Activated naive CD4-positive, alpha-beta T cell treated with anti-CD3 and anti-CD28 coated beads for 36 hours (primary cell): ENCODE results near the gene ACTG1. TPM values are rescaled to one million over a fixed set of nuclear protein-coding genes. Genes with fewer than 3 reads are reported as not detected.

Source experiments
- CTCF ChIA-PET: fragments of 350-600 bp; sonication (Branson Sonifier 250); formaldehyde crosslinking; loops from one replicate; lab custom pipeline; 2021; ENCODE audit warnings: antibody characterized with exemption; lab: Charles Lee
- DNase-seq: peaks from one replicate; pipeline ENCODE4 v3.0.0-alpha.2; 2020
- H3K27ac Mint-ChIP-seq: one replicate; pipeline ENCODE4 v1.8.0; 2021; ENCODE audit warnings: mild to moderate bottlenecking, mixed read lengths
- H3K27me3 Mint-ChIP-seq: one replicate; pipeline ENCODE4 v1.8.0; 2021; ENCODE audit warnings: low read depth, mixed read lengths
- H3K36me3 Mint-ChIP-seq: one replicate; pipeline ENCODE4 v1.8.0; 2021; ENCODE audit warnings: low read depth, mixed read lengths
- H3K4me1 Mint-ChIP-seq: one replicate; pipeline ENCODE4 v1.8.0; 2021; ENCODE audit warnings: low read depth, mixed read lengths
- H3K4me3 Mint-ChIP-seq: one replicate; pipeline ENCODE4 v1.8.0; 2021; ENCODE audit warnings: mild to moderate bottlenecking, moderate library complexity, mixed read lengths
- H3K9me3 Mint-ChIP-seq: one replicate; pipeline ENCODE4 v1.8.0; 2021; ENCODE audit warnings: mixed read lengths
- intact Hi-C: fragments of 100-400 bp; cut with micrococcal nuclease; formaldehyde crosslinking; loops from one replicate; pipeline ENCODE4 v1.15.1; 2023
- total RNA-seq, 2 experiments: library from RNA; stranded (reverse); gene quantifications; one replicate each; pipeline ENCODE4 v1.2.3, GENCODE V29; 2021

The ACTG1 gene
- total RNA-seq, 2 experiments from 2014 or later, result 2,881 to 2,925 TPM

DNA sequence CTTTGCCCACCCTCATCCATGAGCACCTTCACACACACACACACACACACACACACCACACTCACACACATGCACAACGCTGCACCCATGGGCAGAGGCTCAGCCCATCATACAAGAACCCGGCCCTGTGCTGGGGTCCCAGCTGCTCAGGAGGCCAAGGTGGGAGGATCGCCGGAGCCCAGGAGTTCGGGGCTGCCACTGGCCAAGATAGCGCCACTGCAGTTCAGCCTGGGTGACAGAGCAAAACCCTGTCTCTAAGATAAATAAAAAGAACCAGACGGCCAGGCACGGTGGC is 12.2 kb upstream of the ACTG1 start:
- no peaks in the 10 kb centered on the region for H3K36me3 Mint-ChIP-seq
- intact Hi-C loops, result no loop called here
- no peaks in the 10 kb centered on the region for H3K4me1 Mint-ChIP-seq
- CTCF ChIA-PET, result no interaction called here
- no peaks in the 10 kb centered on the region for H3K9me3 Mint-ChIP-seq
- H3K27me3 Mint-ChIP-seq, result no peaks in the 10 kb centered on the region
- no peak for DNase-seq
- H3K27ac Mint-ChIP-seq, result no peak overlapping the region
- H3K4me3 Mint-ChIP-seq, result no peak overlapping the region

DNA sequence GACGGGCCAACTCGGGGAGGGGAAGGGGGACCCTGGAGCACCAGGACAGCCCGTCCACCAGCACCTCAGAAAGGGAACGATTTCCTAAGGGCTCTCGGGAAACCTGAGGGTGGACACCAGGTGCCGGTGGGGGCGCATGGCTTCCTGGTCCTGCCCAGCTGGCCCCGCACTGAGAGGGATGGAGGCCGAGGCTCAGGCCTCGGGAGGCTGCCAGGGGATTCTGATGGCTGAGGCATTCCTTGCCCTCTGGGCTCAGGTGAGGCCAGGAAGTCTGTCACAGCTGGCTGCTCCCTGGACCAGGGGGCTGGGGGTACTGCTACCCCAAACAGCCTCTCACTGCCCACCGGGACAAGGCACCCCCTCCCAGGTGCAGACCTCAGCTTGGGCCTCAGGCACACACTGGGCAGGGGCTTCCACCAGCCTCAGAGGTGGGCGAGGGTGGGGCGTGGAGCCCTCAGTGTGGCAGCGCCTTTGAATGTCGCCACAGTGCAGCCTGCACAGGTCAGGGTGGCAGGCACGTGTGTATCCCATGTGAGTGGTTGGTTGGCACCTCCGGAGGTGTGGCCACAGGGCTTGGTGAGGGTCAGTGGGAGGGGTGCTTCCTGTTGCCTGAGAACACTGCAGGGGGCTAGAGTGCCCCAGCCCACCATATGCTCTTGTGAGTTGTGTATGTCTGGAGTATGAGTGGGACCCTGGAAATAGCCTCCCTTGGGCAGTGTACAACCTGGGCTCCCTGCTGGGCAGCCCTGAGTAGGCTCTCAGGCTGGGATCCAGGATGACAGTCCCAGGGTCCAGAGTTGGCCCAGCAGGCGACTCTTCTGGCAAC is 11.7 kb upstream of the ACTG1 start:
- Mint-ChIP-seq H3K27ac (no peak overlapping the region), H3K4me1 (no peaks in the 10 kb centered on the region), H3K9me3 (no peaks in the 10 kb centered on the region), H3K36me3 (no peaks in the 10 kb centered on the region), H3K4me3 (no peak overlapping the region), H3K27me3 (no peaks in the 10 kb centered on the region)
- CTCF ChIA-PET, result no interaction called here
- intact Hi-C loops, result no loop called here
- DNase-seq, result no peak

- Mint-ChIP-seq H3K27ac (no peak overlapping the region), H3K9me3 (no peaks in the 10 kb centered on the region), H3K4me1 (no peaks in the 10 kb centered on the region), H3K36me3 (no peaks in the 10 kb centered on the region), H3K4me3 (no peak overlapping the region), H3K27me3 (no peaks in the 10 kb centered on the region)
- no peak for DNase-seq
- CTCF ChIA-PET, result no interaction called here
- intact Hi-C loops, result no loop called here
Observed at GRCh38 chr17:81523402-81524038, 10.9 kb upstream of the ACTG1 start.

GRCh38 chr17:81522491-81523401 is 10.1 kb upstream of the ACTG1 start:
- intact Hi-C loops, result no loop called here
- peaks cover 3% of the 10 kb centered on the region for H3K4me1 Mint-ChIP-seq
- H3K36me3 Mint-ChIP-seq, result no peaks in the 10 kb centered on the region
- no peak overlapping the region for H3K4me3 Mint-ChIP-seq
- H3K9me3 Mint-ChIP-seq, result no peaks in the 10 kb centered on the region
- CTCF ChIA-PET, result interaction anchor here (1.1 kb wide), 1 partner anchor 78 kb away, joined by 4 read pairs; no protein-coding TSS in a partner anchor
- DNase-seq, result no peak
- no peak overlapping the region for H3K27ac Mint-ChIP-seq
- no peaks in the 10 kb centered on the region for H3K27me3 Mint-ChIP-seq

DNA sequence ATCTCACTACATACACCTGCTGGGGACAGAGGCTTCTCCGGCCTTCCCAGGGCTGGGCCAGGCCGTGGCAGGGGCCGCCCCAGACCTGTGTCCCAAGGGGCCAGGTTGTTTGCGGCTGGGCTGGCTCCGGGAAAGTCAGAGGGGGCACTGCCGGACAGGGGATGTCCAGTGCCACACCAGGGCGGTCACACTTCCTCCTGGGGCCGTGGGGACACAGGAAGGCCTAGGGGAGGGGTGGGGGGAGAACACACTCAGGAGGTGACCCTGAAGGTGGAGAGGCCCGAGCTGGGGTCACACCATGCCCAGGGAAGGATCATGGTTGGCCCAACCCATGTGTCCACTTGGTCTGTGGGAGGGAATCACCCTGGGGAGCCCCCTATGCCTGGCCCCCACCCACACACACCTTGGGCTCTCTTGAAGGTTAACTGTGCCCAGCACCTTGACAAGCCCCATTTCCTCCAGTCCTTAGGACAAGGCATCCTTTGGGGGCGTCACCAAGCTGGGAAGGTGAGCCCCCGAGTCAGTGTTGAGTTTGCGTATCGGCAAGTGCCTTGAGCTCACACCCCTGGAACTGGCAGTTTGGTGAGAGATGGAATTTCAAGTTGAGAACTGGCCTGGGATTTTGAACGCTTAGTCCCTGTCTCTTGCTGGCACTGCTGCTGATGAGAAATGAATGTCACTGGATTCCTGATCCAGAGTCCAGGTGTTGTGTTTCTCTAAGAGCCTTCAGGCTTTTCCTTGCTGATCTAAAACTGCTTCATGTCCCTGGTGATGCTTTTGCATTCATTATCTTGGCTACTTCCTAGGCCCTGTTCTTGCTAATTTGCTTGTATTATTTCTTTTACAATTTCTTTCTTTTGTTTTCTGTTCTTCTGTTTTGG is 7.7 kb upstream of the ACTG1 start:
- no peaks in the 10 kb centered on the region for H3K36me3 Mint-ChIP-seq
- no peak for DNase-seq
- no peaks in the 10 kb centered on the region for H3K27me3 Mint-ChIP-seq
- CTCF ChIA-PET, result interaction anchor here (0.6 to 2.0 kb wide), 2 partner anchors 32 to 349 kb away, joined by 3 to 7 read pairs; partner anchors contain the start of gene FAAP100
- no peaks in the 10 kb centered on the region for H3K9me3 Mint-ChIP-seq
- peak overlapping the region; percentile 9 for H3K4me3 Mint-ChIP-seq
- H3K27ac Mint-ChIP-seq, result no peak overlapping the region
- intact Hi-C loops, result no loop called here
- peaks cover 18% of the 10 kb centered on the region for H3K4me1 Mint-ChIP-seq

- DNase-seq, result peak; percentile 73
- no peaks in the 10 kb centered on the region for H3K36me3 Mint-ChIP-seq
- H3K27ac Mint-ChIP-seq, result no peak overlapping the region
- no peaks in the 10 kb centered on the region for H3K9me3 Mint-ChIP-seq
- no peaks in the 10 kb centered on the region for H3K27me3 Mint-ChIP-seq
- peak overlapping the region; percentile 9 for H3K4me3 Mint-ChIP-seq
- CTCF ChIA-PET, result interaction anchor here (0.6 to 2.0 kb wide), 7 partner anchors 19 to 974 kb away, joined by 3 to 7 read pairs (median 4); partner anchors contain the start of gene FAAP100
- H3K4me1 Mint-ChIP-seq, result peaks cover 18% of the 10 kb centered on the region
- intact Hi-C loops, result loop anchor here (2.0 to 10.0 kb wide), 3 partner anchors 81 to 505 kb away; partner anchors contain the start of genes CENPX, LRRC45 and SLC38A10
Observed at GRCh38 chr17:81519284-81520020, 6.9 kb upstream of the ACTG1 start.

- Mint-ChIP-seq H3K4me3 (no peak overlapping the region), H3K27ac (no peak overlapping the region), H3K27me3 (no peaks in the 10 kb centered on the region), H3K36me3 (no peaks in the 10 kb centered on the region), H3K4me1 (peaks cover 18% of the 10 kb centered on the region), H3K9me3 (no peaks in the 10 kb centered on the region)
- CTCF ChIA-PET, result interaction anchor here (0.6 to 2.0 kb wide), 6 partner anchors 19 to 975 kb away, joined by 3 to 7 read pairs (median 4); partner anchors contain the start of gene FAAP100
- DNase-seq, result no peak
- intact Hi-C loops, result loop anchor here (2.0 to 10.0 kb wide), 3 partner anchors 82 to 506 kb away; partner anchors contain the start of genes CENPX, LRRC45 and SLC38A10
Observed at GRCh38 chr17:81518785-81519283, 6.2 kb upstream of the ACTG1 start.

- Mint-ChIP-seq H3K9me3 (no peaks in the 10 kb centered on the region), H3K27me3 (no peaks in the 10 kb centered on the region), H3K4me3 (peak overlapping the region; percentile 43), H3K36me3 (no peaks in the 10 kb centered on the region), H3K27ac (no peak overlapping the region), H3K4me1 (peaks cover 18% of the 10 kb centered on the region)
- no peak for DNase-seq
- CTCF ChIA-PET, result interaction anchor here (0.6 to 1.3 kb wide), 3 partner anchors 20 to 83 kb away, joined by 4 to 5 read pairs (median 4); no protein-coding TSS in a partner anchor
- intact Hi-C loops, result loop anchor here (2.0 to 10.0 kb wide), 3 partner anchors 83 to 507 kb away; partner anchors contain the start of genes CENPX, LRRC45 and SLC38A10
Observed at GRCh38 chr17:81518113-81518784, 5.7 kb upstream of the ACTG1 start.

DNA sequence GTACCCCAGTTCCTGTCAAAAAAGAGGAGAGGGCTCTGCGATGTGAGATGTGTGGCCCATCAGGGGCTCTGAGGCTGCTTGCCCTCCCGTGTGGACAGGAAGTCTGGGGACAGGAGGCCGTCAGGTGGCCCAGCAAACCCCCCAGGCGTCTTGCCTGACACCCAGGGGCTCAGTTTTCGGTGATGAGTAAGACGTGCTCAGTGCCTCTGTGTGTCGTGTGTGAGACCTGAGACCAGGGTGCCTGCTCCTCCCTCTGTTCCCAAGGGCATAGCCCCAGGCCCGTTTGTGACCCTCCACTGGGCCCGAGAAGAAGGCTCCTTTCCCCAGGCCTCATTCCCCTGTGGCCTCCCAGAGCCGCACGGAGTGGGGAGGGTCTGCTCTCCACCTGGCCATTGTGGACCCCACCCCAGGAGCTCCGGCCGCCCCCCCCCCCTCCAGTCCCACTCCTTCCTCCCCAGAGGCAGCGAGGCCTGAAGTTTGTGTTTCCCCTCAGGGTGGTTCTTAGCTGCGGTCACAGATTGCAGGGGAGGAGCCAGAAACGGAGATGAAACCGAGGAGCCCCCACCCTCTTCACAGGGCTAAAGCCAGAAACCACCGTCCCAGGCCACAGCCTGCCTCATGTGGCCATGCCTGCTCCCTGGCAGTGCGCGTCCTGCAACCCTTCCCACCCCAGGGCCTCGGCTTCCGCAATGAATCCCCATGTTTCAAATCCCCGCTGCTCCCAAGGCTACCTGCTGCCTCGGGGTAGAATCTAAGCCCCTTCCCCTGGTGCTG is 4.9 kb upstream of the ACTG1 start:
- peaks cover 18% of the 10 kb centered on the region for H3K4me1 Mint-ChIP-seq
- H3K4me3 Mint-ChIP-seq, result no peak overlapping the region
- intact Hi-C loops, result loop anchor here (2.0 to 10.0 kb wide), 3 partner anchors 83 to 507 kb away; partner anchors contain the start of genes CENPX, LRRC45 and SLC38A10
- no peaks in the 10 kb centered on the region for H3K27me3 Mint-ChIP-seq
- H3K27ac Mint-ChIP-seq, result no peak overlapping the region
- no peaks in the 10 kb centered on the region for H3K36me3 Mint-ChIP-seq
- no peak for DNase-seq
- H3K9me3 Mint-ChIP-seq, result no peaks in the 10 kb centered on the region
- CTCF ChIA-PET, result interaction anchor here (0.7 to 1.3 kb wide), 2 partner anchors 21 to 84 kb away, joined by 4 to 5 read pairs; no protein-coding TSS in a partner anchor
